Caco-2 (cell line): ENCODE data around the gene IGFL4. TPM values are rescaled to one million over a fixed set of nuclear protein-coding genes. Genes with fewer than 3 reads are reported as not detected.
A peak's percentile ranks its signal among the peaks of the same experiment; 100 is the strongest.
"Not testable (repeated sequence)": the region's sequence is repeated elsewhere in the genome, so short reads cannot be mapped to it uniquely, and the experiment has no call there.

Source experiments
- BruUV-seq: library from RNA; stranded (reverse); fragments of 400-500 nt; replicated peaks from 2 replicates; lab custom pipeline; 2021; lab: Mats Ljungman, UMichigan
- CTCF ChIA-PET: fragments of 300-600 bp; sonication (Branson Sonifier 250); formaldehyde crosslinking; loops from one replicate; lab custom pipeline; 2022; ENCODE audit warnings: antibody characterized with exemption; lab: Charles Lee
- POLR2A ChIA-PET: fragments of 300-600 bp; sonication (Branson Sonifier 250); formaldehyde crosslinking; loops from one replicate; lab custom pipeline; 2022; ENCODE audit warnings: antibody characterized with exemption; lab: Charles Lee
- DNase-seq, 2 experiments: peaks; one replicate each; pipeline versions ENCODE4 v3.0.0 to v3.0.0-alpha.2; 2020 to 2022
- H3K27me3 ChIP-seq: replicated peaks from 2 replicates; pipeline ENCODE4 v1.6.0; 2011; ENCODE audit warnings: low read length; ENCODE audit not compliant: control insufficient read depth, insufficient read depth
- H3K36me3 ChIP-seq: 2 replicates; pipeline ENCODE4 v1.5.1; 2011; ENCODE audit warnings: low read length; ENCODE audit not compliant: control insufficient read depth, insufficient read depth
- H3K4me1 ChIP-seq: fragments of 250-450 bp; sonication (Bioruptor Pico); 2 replicates; pipeline ENCODE4 v1.5.1; 2020; ENCODE audit warnings: mild to moderate bottlenecking
- H3K4me3 ChIP-seq: 2 replicates; pipeline ENCODE4 v1.5.1; 2011; ENCODE audit warnings: low read depth, mild to moderate bottlenecking, control low read depth, low read length
- H3K9me3 ChIP-seq: fragments of 250-450 bp; sonication (Bioruptor Pico); 2 replicates; pipeline ENCODE4 v1.5.1; 2020; ENCODE audit warnings: mild to moderate bottlenecking, moderate library complexity
- H3K27ac Mint-ChIP-seq: one replicate; pipeline ENCODE4 v1.8.0; 2022; ENCODE audit warnings: mixed read lengths; ENCODE audit not compliant: unreplicated experiment
- H3K27me3 Mint-ChIP-seq: one replicate; pipeline ENCODE4 v1.8.0; 2022; ENCODE audit warnings: mixed read lengths; ENCODE audit not compliant: insufficient read depth, unreplicated experiment
- H3K36me3 Mint-ChIP-seq: one replicate; pipeline ENCODE4 v1.8.0; 2022; ENCODE audit warnings: mild to moderate bottlenecking, mixed read lengths; ENCODE audit not compliant: insufficient read depth, unreplicated experiment
- H3K4me1 Mint-ChIP-seq: one replicate; pipeline ENCODE4 v1.8.0; 2022; ENCODE audit warnings: low read depth, mixed read lengths; ENCODE audit not compliant: unreplicated experiment
- H3K4me3 Mint-ChIP-seq: one replicate; pipeline ENCODE4 v1.8.0; 2022; ENCODE audit warnings: mild to moderate bottlenecking, moderate library complexity, mixed read lengths; ENCODE audit not compliant: unreplicated experiment
- H3K9me3 Mint-ChIP-seq: one replicate; pipeline ENCODE4 v1.8.0; 2022; ENCODE audit warnings: mixed read lengths; ENCODE audit not compliant: unreplicated experiment
- CTCF ChIP-seq, 2 experiments: fragments of 200-600 bp in 1 of 2; IDR thresholded peaks; 1 replicate in 1 of 2; 2 replicates in 1 of 2; pipeline versions ENCODE4 v1.5.1 to v1.8.0; 2011 to 2022; ENCODE audit warnings: antibody characterized with exemption in 1 of 2, control low read depth in 1 of 2, inconsistent platforms in 1 of 2, low read depth in 1 of 2, low read length in 1 of 2, mild to moderate bottlenecking in 1 of 2, moderate library complexity in 1 of 2; ENCODE audit not compliant: insufficient read depth in 1 of 2, severe bottlenecking in 1 of 2, unreplicated experiment in 1 of 2
- intact Hi-C: fragments of 100-400 bp; cut with micrococcal nuclease; formaldehyde crosslinking; loops from one replicate; pipeline ENCODE4 v1.10.0; 2022; ENCODE audit not compliant: unreplicated experiment
- total RNA-seq: library from RNA; stranded (reverse); gene quantifications from 2 replicates; pipeline ENCODE4 v1.2.3, GENCODE V29; 2022

The IGFL4 gene
- total RNA-seq, 1 experiment from 2014 or later, result 4.4 TPM

- POLR2A ChIA-PET, H3K4me3 Mint-ChIP-seq, H3K36me3 Mint-ChIP-seq, BruUV-seq, H3K36me3 ChIP-seq, H3K9me3 ChIP-seq, H3K9me3 Mint-ChIP-seq, H3K27me3 ChIP-seq, H3K4me3 ChIP-seq, intact Hi-C loops, H3K27ac Mint-ChIP-seq, H3K27me3 Mint-ChIP-seq, H3K4me1 ChIP-seq: not testable (repeated sequence)
- H3K4me1 Mint-ChIP-seq, result peaks cover 14% of the 10 kb centered on the region
- peak; percentile 43 to 71 for TF ChIP-seq CTCF (IDR thresholded peaks at IDR 0.05; ENCODE audit: insufficient read depth in 1 of 2, low read depth in 1 of 2, low read length in 1 of 2, severe bottlenecking in 1 of 2, unreplicated experiment in 1 of 2)
- CTCF ChIA-PET, result interaction anchor here (0.6 to 4.7 kb wide), 16 partner anchors 37 to 677 kb away, joined by 3 to 156 read pairs (median 4); no protein-coding TSS in a partner anchor
- DNase-seq, result peak in 1 of 2 experiments; percentile 59
Measured at GRCh38 chr19:46078573-46079332, 38.0 kb upstream of the IGFL4 start.

- no peak for DNase-seq
- no TSS peak for BruUV-seq
- intact Hi-C loops, result loop anchor here (1.0 kb wide), 2 partner anchors 48 to 188 kb away; no protein-coding TSS in a partner anchor
- Mint-ChIP-seq H3K4me3 (peak overlapping the region; percentile 86), H3K9me3 (no peaks in the 10 kb centered on the region), H3K27ac (no peak overlapping the region), H3K27me3 (no peaks in the 10 kb centered on the region), H3K4me1 (peaks cover 21% of the 10 kb centered on the region), H3K36me3 (no peaks in the 10 kb centered on the region)
- H3K27me3 ChIP-seq, result no peaks in the 10 kb centered on the region
- H3K4me1 ChIP-seq, result peaks cover 5% of the 10 kb centered on the region; the same call in 1 of the 2 replicates
- H3K36me3 ChIP-seq, result no peaks in the 10 kb centered on the region
- H3K9me3 ChIP-seq, result no peaks in the 10 kb centered on the region; the same call in 1 of the 2 replicates
- no peak overlapping the region for H3K4me3 ChIP-seq
- ChIA-PET POLR2A (interaction anchor here (1.3 kb wide), 1 partner anchor 49 kb away, joined by 4 read pairs; no protein-coding TSS in a partner anchor), CTCF (interaction anchor here (0.5 to 4.7 kb wide), 36 partner anchors 10 to 676 kb away, joined by 3 to 156 read pairs (median 5); partner anchors contain the start of genes IGFL2, IGFL4, IRF2BP1 and PGLYRP1)
- no peak for TF ChIP-seq CTCF (IDR thresholded peaks at IDR 0.05; ENCODE audit: insufficient read depth in 1 of 2, low read depth in 1 of 2, low read length in 1 of 2, severe bottlenecking in 1 of 2, unreplicated experiment in 1 of 2)
Measured at GRCh38 chr19:46077815-46078167, 37.0 kb upstream of the IGFL4 start.

- ChIA-PET POLR2A (interaction anchor here (1.3 kb wide), 1 partner anchor 49 kb away, joined by 4 read pairs; no protein-coding TSS in a partner anchor), CTCF (interaction anchor here (0.5 to 4.7 kb wide), 34 partner anchors 9 to 308 kb away, joined by 3 to 156 read pairs (median 5); partner anchors contain the start of genes DMWD, IGFL2, IGFL4 and IRF2BP1)
- BruUV-seq, result no TSS peak
- H3K4me1 Mint-ChIP-seq, result peaks cover 22% of the 10 kb centered on the region
- intact Hi-C loops, result loop anchor here (1.0 kb wide), 2 partner anchors 48 to 188 kb away; no protein-coding TSS in a partner anchor
- Histone ChIP-seq H3K9me3 (no peaks in the 10 kb centered on the region; the same call in 1 of the 2 replicates), H3K4me1 (peaks cover 5% of the 10 kb centered on the region; the same call in 1 of the 2 replicates), H3K27me3 (no peaks in the 10 kb centered on the region), H3K36me3 (no peaks in the 10 kb centered on the region), H3K4me3 (peak overlapping the region; percentile 53)
- H3K27ac Mint-ChIP-seq, result peak overlapping the region; percentile 57
- H3K9me3 Mint-ChIP-seq, result no peaks in the 10 kb centered on the region
- H3K36me3 Mint-ChIP-seq, result peaks cover 5% of the 10 kb centered on the region
- peak overlapping the region; percentile 86 for H3K4me3 Mint-ChIP-seq
- peak; percentile 90 to 92 for DNase-seq
- no peaks in the 10 kb centered on the region for H3K27me3 Mint-ChIP-seq
- peak; percentile 98 to 100 for TF ChIP-seq CTCF (IDR thresholded peaks at IDR 0.05; ENCODE audit: insufficient read depth in 1 of 2, low read depth in 1 of 2, low read length in 1 of 2, severe bottlenecking in 1 of 2, unreplicated experiment in 1 of 2)
Measured at GRCh38 chr19:46076951-46077814, 36.4 kb upstream of the IGFL4 start.
